Measurements from ENCODE around the gene GPC1. TPM values are rescaled to one million over a fixed set of nuclear protein-coding genes. Genes with fewer than 3 reads are reported as not detected.

Gene GPC1
- total RNA-seq, 1 donor from 2014 or later: 89.9 TPM

DNA sequence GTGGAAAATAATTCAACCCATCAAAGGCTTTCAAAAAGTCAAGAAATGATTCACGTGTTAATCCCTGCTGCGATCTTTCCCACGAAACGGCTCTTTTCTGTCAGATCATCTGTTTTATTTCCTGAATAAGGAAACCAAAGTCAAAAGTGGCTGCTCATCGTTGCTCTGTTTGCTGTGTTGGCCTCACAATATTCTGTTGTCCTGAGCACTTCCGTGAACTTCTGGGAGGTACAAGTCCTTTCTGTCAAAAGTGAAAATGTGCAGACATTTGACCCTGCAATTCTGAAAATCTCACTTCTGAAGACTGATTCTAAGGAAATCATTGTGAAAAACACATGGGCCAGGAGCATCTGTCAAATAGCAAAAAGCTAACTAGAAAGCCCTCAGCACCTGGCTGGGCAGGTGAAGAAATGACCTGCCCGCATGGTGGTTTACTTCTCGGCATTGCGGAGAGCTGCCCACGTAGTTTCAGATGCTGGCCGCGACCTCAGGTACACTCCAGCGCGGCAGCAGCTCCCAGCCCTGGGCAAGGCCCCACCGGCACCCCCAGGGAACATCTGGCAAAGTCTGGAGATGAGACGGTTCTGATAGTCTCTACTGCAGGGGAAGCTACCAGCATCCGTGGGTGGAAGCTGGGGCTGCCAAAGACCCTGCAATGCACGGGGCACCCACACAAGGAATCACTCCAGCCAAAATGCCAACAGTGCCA is 31.9 kb upstream of the GPC1 start:
- H3K4me3 Mint-ChIP-seq: no peak overlapping the region
- H3K27me3 Mint-ChIP-seq (ENCODE audit: low read depth): no peaks in the 10 kb centered on the region
- peaks cover 4% of the 10 kb centered on the region for H3K4me1 Mint-ChIP-seq
- H3K36me3 Mint-ChIP-seq (ENCODE audit: low read depth): no peaks in the 10 kb centered on the region
- DNase-seq (ENCODE audit: low read depth, low spot score): no peak
- no peak overlapping the region for H3K27ac Mint-ChIP-seq (ENCODE audit: unreplicated experiment)
- no peaks in the 10 kb centered on the region for H3K9me3 Mint-ChIP-seq
- no peak for TF ChIP-seq CTCF (conservative IDR thresholded peaks at IDR 0.05)

- no peaks in the 10 kb centered on the region for H3K9me3 Mint-ChIP-seq
- no peak for DNase-seq (ENCODE audit: low read depth, low spot score)
- H3K27ac Mint-ChIP-seq (ENCODE audit: unreplicated experiment): peak overlapping the region; percentile 67
- H3K4me1 Mint-ChIP-seq: peaks cover 4% of the 10 kb centered on the region
- TF ChIP-seq CTCF (conservative IDR thresholded peaks at IDR 0.05): no peak
- no peaks in the 10 kb centered on the region for H3K27me3 Mint-ChIP-seq (ENCODE audit: low read depth)
- no peak overlapping the region for H3K4me3 Mint-ChIP-seq
- H3K36me3 Mint-ChIP-seq (ENCODE audit: low read depth): no peaks in the 10 kb centered on the region
Observed at GRCh38 chr2:240404174-240404852, 31.1 kb upstream of the GPC1 start.

- DNase-seq (ENCODE audit: low read depth, low spot score): no peak
- Mint-ChIP-seq H3K27ac (ENCODE audit: unreplicated experiment) (no peak overlapping the region), H3K9me3 (no peaks in the 10 kb centered on the region), H3K4me1 (peaks cover 6% of the 10 kb centered on the region), H3K4me3 (no peak overlapping the region), H3K36me3 (ENCODE audit: low read depth) (no peaks in the 10 kb centered on the region), H3K27me3 (ENCODE audit: low read depth) (no peaks in the 10 kb centered on the region)
- TF ChIP-seq CTCF (conservative IDR thresholded peaks at IDR 0.05): no peak
Observed at GRCh38 chr2:240405133-240405532, 30.3 kb upstream of the GPC1 start.

DNA sequence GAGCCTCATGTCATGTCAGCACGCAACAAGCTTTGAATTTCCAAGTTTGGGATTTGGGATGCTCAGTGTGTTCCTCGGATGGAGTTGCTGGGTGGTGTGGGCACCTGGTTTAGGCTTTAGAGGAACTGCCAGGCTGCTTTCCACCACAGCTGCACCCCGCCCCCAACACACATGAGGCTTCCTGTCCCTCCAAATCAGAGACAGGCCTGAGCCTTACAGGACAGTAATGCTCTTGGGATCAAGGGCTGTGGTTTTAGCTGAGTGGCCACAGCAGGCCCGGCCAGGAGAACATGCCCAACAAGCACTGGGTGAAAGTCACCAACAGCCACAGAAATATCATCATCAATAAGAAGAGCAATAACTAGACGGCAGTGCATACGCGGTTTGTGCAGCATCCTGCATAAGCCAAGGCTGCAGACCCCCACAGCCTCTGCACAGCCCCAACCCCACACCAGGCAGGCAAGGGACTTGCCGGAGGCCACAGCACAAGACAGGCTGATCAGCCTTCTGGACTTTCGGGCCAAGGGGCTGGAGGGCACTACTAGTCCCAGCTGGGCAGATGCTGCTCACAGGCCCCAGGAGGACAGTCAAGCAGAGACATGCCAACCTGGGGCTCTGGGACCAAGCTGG is 29.7 kb upstream of the GPC1 start:
- H3K9me3 Mint-ChIP-seq: no peaks in the 10 kb centered on the region
- H3K4me3 Mint-ChIP-seq: no peak overlapping the region
- TF ChIP-seq CTCF (conservative IDR thresholded peaks at IDR 0.05): no peak
- H3K27ac Mint-ChIP-seq (ENCODE audit: unreplicated experiment): no peak overlapping the region
- peaks cover 10% of the 10 kb centered on the region for H3K4me1 Mint-ChIP-seq
- no peaks in the 10 kb centered on the region for H3K36me3 Mint-ChIP-seq (ENCODE audit: low read depth)
- DNase-seq (ENCODE audit: low read depth, low spot score): no peak
- no peaks in the 10 kb centered on the region for H3K27me3 Mint-ChIP-seq (ENCODE audit: low read depth)

GRCh38 chr2:240407090-240407489 is 28.4 kb upstream of the GPC1 start:
- no peak for TF ChIP-seq CTCF (conservative IDR thresholded peaks at IDR 0.05)
- DNase-seq (ENCODE audit: low read depth, low spot score): no peak
- Mint-ChIP-seq H3K9me3 (no peaks in the 10 kb centered on the region), H3K27me3 (ENCODE audit: low read depth) (no peaks in the 10 kb centered on the region), H3K4me1 (peaks cover 10% of the 10 kb centered on the region), H3K27ac (ENCODE audit: unreplicated experiment) (no peak overlapping the region), H3K36me3 (ENCODE audit: low read depth) (no peaks in the 10 kb centered on the region), H3K4me3 (no peak overlapping the region)

Data from neural crest cell (in vitro differentiated cells).